SK-N-SH treated with all-trans-retinoic acid at 6 μM for 48 hours (cell line): ENCODE data around the gene SMOC2.

ENCODE experiments used
- ARNTL ChIP-seq: fragments of 450-650 bp; formaldehyde crosslinking; IDR thresholded peaks from 2 replicates; pipeline ENCODE4 v1.5.0; 2020; ENCODE audit warnings: low read depth, mild to moderate bottlenecking, moderate library complexity, borderline replicate concordance
- CSRNP3 ChIP-seq: fragments of 250-450 bp; sonication (Bioruptor Pico); IDR thresholded peaks from 2 replicates; pipeline ENCODE4 v1.5.1; 2021; ENCODE audit warnings: mild to moderate bottlenecking, moderate library complexity
- PATZ1 ChIP-seq: fragments of 250-450 bp; sonication (Bioruptor Pico); IDR thresholded peaks from 2 replicates; pipeline ENCODE4 v1.8.0; 2020; ENCODE audit warnings: mild to moderate bottlenecking, moderate library complexity, borderline replicate concordance
- PPARA ChIP-seq: fragments of 250-450 bp; sonication (Bioruptor Pico); IDR thresholded peaks from 2 replicates; pipeline ENCODE4 v1.5.0; 2020; ENCODE audit warnings: mild to moderate bottlenecking, borderline replicate concordance
- ZNF565 ChIP-seq: fragments of 450-650 bp; formaldehyde crosslinking; conservative IDR thresholded peaks from 2 replicates; pipeline ENCODE4 v1.5.0; 2020; ENCODE audit warnings: low read depth, mild to moderate bottlenecking, moderate library complexity

- TF ChIP-seq ZNF565 (no peak), ARNTL (no peak), PATZ1 (CRISPR knock-in tag) (no peak), PPARA (CRISPR knock-in tag) (no peak), CSRNP3 (CRISPR knock-in tag) (no peak)
Observed at GRCh38 chr6:168545428-168545827, 104.4 kb downstream of the SMOC2 start.
